HG03175 (cell line): ENCODE data around the gene SHC3.

Experiments
- ATAC-seq: cut with Tn5 transposase; IDR thresholded peaks from one replicate; pipeline ENCODE4 v1.9.1; 2021; ENCODE audit warnings: mild to moderate bottlenecking, moderate library complexity; ENCODE audit not compliant: unreplicated experiment

The SHC3 gene

DNA sequence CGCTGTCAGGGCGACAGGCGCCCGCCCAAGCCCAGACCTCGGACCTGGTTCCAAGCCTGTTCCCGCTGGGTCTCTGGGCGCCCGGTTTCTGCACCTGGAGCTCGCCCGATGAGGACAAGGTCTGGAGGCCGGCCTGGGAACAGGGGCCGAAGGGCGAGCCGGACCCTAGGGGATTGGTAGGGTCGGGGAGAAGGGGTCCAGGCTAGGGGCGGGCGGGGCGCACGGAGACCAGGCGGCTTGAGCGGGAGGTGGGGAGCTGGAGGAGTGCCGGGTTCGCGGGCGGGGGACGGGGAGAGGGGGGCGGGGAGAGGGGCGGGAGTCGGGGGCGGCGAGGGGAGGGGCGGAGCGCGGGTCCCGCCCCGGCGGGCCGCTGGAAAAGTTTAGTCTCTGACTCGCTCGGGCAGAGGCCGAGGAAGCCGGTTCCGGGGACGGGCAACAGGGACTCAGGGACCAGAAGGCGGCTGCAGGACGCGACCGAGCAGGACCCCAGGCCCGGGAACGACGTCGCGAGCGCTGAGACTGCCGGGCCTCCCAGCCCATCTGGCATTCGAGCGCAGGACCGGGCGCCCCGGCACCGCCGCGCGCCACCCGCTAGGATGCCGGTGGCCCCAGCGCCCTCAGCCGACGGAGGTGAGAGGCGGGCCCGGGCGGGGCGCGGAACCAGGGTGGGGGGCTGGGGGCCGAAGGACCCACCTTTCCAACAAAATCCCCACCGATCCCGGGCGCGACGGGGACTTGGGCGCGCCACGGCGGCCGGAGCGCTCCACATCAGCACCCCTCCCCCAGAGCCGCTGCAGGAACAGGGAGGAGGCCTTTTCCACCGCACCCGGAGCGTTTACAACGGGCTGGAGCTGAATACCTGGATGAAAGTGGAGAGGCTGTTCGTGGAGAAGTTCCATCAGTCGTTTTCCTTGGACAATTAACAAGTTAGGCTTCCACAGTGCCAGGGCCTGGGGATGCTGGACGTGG lies 187.3 kb downstream of the SHC3 start, which contains the start of gene S1PR3:
S1PR3 (plus strand) TSS at position 403 of the 969 bp plus-strand sequence. CDS start 9,733 bp downstream, outside the sequence.
- no peak for ATAC-seq

DNA sequence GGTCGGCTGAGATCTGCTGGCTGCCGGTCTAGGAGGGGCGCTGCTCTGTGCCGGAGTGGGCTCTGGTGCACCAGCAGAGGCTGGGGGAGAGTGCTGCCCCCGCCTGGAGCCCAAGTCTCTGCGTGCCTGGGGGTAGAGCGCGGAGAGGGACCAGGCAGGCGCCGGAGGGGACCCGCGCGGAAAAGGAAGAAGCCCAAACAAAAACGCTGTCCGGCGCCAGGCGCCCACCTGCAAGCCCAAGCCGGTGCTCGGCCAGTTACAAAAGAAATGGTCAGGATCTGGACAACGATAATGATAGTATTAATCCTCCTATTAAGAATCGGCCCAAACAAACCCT lies 187.9 kb downstream of the SHC3 start:
- ATAC-seq: no peak

- no peak for ATAC-seq
These were observed 188.4 kb downstream of the SHC3 start for GRCh38 chr9:88990041-88990728.

DNA sequence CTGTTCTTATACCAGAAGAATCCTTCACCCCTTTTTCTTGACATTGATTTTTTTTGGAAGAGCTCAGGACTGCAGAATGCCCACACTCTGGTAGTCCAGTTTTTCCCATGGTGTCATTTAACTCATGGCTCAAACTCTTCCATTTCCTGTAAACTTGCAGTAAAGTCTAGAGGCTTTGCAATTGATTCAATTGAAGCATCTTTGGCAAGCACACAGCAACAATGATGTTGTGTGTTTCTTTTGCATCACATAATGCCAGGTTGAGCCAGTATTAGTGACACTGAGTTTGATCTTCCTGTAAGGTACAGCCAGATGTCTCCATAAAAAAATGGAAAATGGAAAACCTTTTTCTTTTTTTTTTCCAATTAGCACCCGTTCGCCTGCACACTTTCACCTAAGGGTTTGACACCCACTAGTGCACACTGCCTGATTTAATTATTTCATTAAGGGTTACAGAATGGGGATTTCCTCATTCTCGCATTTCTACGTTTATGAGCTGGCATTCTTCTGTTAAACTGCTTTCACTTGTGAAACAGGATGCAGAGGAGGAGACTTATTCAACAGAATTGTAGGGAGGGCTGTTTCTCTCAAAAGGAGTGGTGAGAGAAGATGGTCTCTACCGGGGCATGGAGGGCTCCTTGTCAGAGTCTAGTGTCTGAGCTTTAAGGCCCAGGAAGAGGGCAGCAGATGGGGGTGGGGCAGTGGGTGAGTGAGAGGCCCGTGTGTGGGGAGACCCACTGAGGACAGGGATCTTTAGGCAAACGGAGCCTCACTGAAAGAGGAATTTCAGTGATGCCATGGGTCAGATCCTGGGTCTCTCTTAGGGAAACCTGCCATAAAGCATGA lies 189.6 kb downstream of the SHC3 start:
- ATAC-seq: no peak

DNA sequence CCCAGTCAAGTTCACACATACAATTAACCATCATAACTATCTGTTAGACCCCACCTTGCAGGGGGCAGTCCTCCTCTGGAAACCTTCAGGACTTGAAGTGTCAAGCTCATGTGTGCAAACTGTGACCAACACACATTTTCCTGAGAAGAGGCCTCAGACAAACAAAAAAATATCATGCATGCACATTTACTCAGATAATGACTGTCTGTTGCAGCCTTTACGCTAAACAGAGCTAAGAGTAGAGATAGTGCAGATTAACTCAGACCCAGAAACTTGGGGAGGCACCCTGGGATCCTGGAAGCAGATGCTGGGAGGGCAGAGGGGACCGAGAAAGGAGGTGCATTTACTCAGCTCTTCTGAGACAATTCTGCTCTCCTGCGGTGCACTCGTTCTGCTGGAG lies 191.0 kb downstream of the SHC3 start:
- ATAC-seq: no peak

GRCh38 chr9:88986776-88987175 lies 191.8 kb downstream of the SHC3 start:
- ATAC-seq: no peak

DNA sequence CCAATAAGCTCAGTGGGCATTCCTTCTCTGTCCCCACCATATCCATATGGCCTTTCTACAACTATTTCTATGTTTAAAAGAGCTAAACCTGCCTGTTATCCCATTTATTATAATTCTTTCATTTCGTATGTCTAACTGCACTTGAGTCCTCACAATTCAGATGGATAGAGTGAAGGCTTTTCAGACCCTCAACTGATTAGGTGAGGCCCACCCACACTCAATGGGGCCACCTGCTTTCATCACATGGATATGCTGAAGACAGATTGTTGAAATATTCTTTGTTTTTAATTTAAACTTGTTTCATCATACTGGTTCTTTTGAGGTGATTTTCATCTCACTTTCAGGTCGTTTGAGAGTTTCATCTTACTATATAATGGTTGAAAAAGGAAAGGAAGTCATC lies 193.0 kb downstream of the SHC3 start:
- ATAC-seq: no peak

DNA sequence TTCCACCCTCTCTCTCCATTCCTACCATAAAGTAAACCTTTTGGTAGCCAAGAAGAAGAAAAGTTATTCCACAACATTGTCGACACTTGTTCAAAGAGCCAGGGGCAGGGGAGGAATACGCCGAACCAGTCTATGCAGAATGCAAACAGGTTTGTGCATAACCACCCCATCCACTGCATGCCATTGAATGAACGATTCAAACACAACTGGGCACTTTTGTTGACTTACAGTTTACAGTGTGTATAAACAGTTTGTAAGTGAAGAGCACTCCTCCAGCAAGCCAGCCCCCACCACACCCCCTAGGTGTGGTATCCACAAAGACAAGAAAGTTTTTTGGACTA lies 194.1 kb downstream of the SHC3 start:
- no peak for ATAC-seq

- ATAC-seq: no peak
These were observed 194.6 kb downstream of the SHC3 start for GRCh38 chr9:88983865-88984542.

DNA sequence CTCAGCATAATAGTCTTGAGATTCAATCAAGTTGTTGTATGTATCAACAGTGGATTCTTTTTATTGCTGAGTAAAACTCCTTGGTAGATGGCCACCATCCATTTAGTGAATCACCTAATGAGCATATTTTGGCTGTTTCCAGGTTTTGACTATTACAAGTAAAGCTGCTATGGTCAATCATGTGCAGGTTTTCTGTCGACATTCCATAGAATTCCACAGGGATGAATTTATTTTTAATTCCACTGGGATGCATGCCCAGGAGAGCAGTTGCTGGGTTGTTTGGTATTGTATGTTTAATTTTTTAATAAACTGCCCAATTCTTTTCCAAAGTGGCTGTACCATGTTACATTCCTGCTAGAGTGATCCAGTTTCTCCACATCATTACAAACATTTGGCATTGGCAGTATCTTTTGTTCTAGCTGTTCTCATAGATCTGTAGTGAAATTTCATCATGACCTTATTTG lies 197.8 kb downstream of the SHC3 start:
- no peak for ATAC-seq

DNA sequence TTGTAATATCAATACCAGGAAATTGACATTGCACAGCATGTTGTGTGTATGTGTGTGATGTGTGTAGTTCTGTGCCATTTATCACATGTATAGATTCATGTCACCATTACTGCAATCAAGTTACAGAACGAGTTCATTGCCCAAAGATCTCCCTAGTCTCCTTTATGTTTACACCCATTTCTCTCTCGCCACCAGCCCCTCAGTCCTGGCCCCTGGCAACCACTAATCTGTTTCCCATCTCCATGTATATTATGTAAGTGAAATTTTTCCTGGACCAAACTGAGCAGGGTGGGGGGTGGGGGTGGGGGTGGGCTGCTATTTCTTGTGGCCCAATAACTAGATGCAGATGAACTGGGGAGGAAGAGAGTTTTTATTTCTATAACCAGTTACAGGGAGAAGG lies 198.8 kb downstream of the SHC3 start:
- ATAC-seq: no peak

GRCh38 chr9:88979021-88979420 lies 199.6 kb downstream of the SHC3 start:
- no peak for ATAC-seq

DNA sequence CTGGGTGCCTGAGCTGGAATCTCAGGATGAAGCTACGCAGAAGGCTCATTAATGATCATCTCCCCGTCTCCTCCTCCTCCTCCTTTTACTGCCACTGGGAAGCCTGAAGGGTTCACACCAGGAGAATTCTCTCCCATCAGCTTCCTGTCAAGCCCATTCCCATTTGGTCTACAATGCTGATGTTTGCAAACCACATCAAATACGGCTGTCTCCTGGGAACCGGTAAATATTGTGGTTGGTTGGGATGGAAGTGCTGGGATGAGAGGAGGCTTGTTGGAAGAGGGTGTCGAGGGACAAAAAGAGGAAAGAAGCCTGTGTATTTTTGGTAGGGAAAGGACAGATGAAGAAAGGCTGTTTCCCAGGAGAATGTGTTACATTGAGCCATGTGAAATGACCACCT lies 200.6 kb downstream of the SHC3 start:
- no peak for ATAC-seq

DNA sequence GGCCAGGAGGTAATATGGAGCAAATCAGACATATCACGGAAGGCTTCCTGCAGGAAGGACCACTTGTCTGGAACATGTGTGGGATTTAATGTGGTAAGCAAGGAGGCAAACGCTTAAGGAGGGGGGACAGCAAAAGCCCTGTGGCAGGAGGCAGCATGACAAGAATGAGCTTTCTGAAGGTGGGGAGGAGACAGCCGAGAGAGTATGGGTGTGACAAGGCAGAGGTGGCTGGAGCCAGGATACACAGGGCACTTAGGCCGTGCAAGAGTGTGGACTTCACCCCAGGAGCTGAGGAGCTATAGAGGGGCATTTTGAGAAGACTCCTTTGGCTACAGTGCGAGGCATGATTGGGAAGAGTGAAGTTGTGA lies 201.7 kb downstream of the SHC3 start:
- ATAC-seq: no peak

DNA sequence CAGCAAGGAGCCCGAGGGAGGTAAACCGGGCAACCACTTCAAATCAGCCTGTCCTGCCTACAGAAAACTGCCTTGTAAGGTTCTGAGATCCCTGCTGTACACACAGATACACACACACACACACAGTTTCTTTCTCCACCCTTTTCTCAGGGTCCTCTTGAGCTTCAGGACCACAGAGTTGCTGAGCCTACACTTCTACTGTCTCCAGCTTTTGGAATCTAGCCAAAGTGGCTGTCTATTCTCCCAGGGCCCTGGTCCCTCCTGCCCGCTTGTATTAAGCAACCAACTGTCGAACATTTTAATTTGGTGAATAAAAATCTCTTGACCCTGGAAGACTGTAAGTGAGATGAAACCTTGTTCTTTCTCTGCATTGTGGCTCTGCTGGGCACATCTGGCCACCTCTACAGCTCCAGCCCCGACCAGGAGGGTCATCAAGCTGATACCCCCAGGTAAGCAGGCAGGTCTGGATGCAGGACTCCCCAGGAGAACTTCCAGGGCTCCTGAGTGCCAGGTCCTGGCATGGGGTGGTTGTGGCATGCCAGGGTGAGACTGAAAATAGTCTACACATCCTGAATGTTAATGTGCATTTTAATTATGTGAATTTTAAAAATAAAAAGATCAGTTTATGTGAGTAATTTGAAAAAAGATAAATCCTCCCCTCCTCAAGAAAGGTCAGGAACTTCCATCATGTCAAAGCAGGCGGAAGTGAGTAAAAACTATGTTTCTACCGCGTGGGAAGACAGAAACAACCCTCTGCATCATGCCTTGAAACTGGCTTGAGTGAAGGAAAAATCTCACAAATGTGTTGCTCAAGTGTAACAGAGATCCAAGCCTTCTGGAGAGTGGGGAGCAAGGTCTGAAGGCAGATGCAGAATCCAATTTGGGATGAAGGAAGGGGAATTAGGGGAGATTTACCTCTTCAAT lies 202.4 kb downstream of the SHC3 start:
- ATAC-seq: no peak

GRCh38 chr9:88974641-88975040 lies 204.0 kb downstream of the SHC3 start:
- ATAC-seq: no peak

- ATAC-seq: no peak
These were observed 205.2 kb downstream of the SHC3 start for GRCh38 chr9:88973281-88974045.

DNA sequence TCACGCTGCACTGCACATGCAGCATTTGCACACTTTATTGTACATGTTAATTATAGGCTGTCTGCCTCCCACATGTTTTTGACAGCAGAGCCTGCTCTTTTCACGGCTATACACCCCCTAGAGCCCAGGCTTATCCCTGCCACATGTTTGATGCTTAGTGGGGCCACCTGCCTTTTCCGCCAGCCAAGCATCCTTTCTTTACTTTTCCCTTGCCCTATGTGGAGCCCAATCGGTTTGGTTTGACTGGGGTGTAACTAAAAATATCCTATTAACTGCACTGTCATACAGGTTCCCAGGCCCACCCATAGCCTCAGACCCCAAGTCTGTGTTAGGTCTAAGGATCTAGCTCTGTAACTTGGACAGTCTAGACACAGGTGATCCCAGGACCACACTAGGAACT lies 206.2 kb downstream of the SHC3 start:
- ATAC-seq: no peak
